DND-41 (cell line): ENCODE data around the gene PPAN.

ENCODE experiments used
- ATAC-seq: fragments of 200-7000 bp; cut with Tn5 transposase; 3 replicates; pipeline ENCODE4 v1.9.1; 2021; ENCODE audit warnings: low read depth; ENCODE audit not compliant: insufficient read depth
- DNase-seq: peaks from one replicate; pipeline ENCODE4 v3.0.0-alpha.2; 2020
- H2AFZ ChIP-seq: 2 replicates; pipeline ENCODE4 v1.6.0; 2012; ENCODE audit warnings: low read depth, low read length
- H3K27ac ChIP-seq: 2 replicates; pipeline ENCODE4 v1.5.1; 2012; ENCODE audit warnings: low read length, inconsistent platforms
- H3K27me3 ChIP-seq: fragments of 200-600 bp; sonication (generic); 2 replicates; pipeline ENCODE4 v1.6.0; 2012; ENCODE audit warnings: low read length, mild to moderate bottlenecking, inconsistent platforms; ENCODE audit not compliant: insufficient read depth, poor library complexity
- H3K36me3 ChIP-seq: 2 replicates; pipeline ENCODE4 v1.5.1; 2012; ENCODE audit warnings: low read length, inconsistent platforms; ENCODE audit not compliant: insufficient read depth
- H3K4me1 ChIP-seq: 2 replicates; pipeline ENCODE4 v1.5.1; 2012; ENCODE audit warnings: mild to moderate bottlenecking, low read length; ENCODE audit not compliant: insufficient read depth
- H3K4me2 ChIP-seq: 2 replicates; pipeline ENCODE4 v1.6.0; 2012; ENCODE audit warnings: mild to moderate bottlenecking, moderate library complexity, low read length, inconsistent platforms; ENCODE audit not compliant: insufficient read depth
- H3K4me3 ChIP-seq, 2 experiments: fragments of 200-600 bp in 1 of 2; shearing (Covaris generic) in 1 of 2; 2 replicates each; pipeline ENCODE4 v1.5.1; 2012 to 2016; ENCODE audit warnings: inconsistent platforms in 2 of 2, low read length in 2 of 2, mild to moderate bottlenecking in 2 of 2, low read depth in 1 of 2, moderate library complexity in 1 of 2
- H3K79me2 ChIP-seq: 2 replicates; pipeline ENCODE4 v1.6.0; 2012; ENCODE audit warnings: low read length, inconsistent platforms; ENCODE audit not compliant: insufficient read depth
- H3K9ac ChIP-seq: 2 replicates; pipeline ENCODE4 v1.6.0; 2012; ENCODE audit warnings: low read depth, mild to moderate bottlenecking, inconsistent platforms, low read length, moderate library complexity
- H3K9me3 ChIP-seq: 2 replicates; pipeline ENCODE4 v1.5.1; 2012; ENCODE audit warnings: low read length, moderate library complexity, mild to moderate bottlenecking, inconsistent platforms; ENCODE audit not compliant: insufficient read depth, severe bottlenecking
- H4K20me1 ChIP-seq: 2 replicates; pipeline ENCODE4 v1.6.0; 2012; ENCODE audit warnings: low read length; ENCODE audit not compliant: insufficient read depth
- CTCF ChIP-seq: IDR thresholded peaks from 2 replicates; pipeline ENCODE4 v1.5.1; 2012; ENCODE audit warnings: borderline replicate concordance, low read length, moderate library complexity, mild to moderate bottlenecking; ENCODE audit not compliant: poor library complexity, severe bottlenecking; ENCODE audit errors: extremely low read depth
- EZH2 ChIP-seq: IDR thresholded peaks from 3 replicates; pipeline ENCODE4 v1.6.1; 2012; ENCODE audit warnings: borderline replicate concordance, low read depth, mild to moderate bottlenecking, moderate library complexity, low read length, inconsistent platforms; ENCODE audit not compliant: severe bottlenecking

PPAN gene

GRCh38 chr19:10113964-10114650 lies 7.9 kb downstream of the PPAN start:
- ATAC-seq (peak; percentile 20), DNase-seq (no peak)
- H3K36me3 ChIP-seq = peaks cover 83% of the 10 kb centered on the region
- no peaks in the 10 kb centered on the region for H3K9me3 ChIP-seq
- H3K4me2 ChIP-seq = no peak overlapping the region
- no peak overlapping the region for H3K27ac ChIP-seq
- TF ChIP-seq CTCF (no peak), EZH2 (no peak)
- H3K4me1 ChIP-seq = peaks cover 16% of the 10 kb centered on the region
- peaks cover 29% of the 10 kb centered on the region for H3K79me2 ChIP-seq
- H2AFZ ChIP-seq = no peak overlapping the region
- no peaks in the 10 kb centered on the region for H3K27me3 ChIP-seq
- peaks cover 91% of the 10 kb centered on the region for H4K20me1 ChIP-seq
- H3K4me3 ChIP-seq = no peak overlapping the region
- H3K9ac ChIP-seq = no peak overlapping the region

DNA sequence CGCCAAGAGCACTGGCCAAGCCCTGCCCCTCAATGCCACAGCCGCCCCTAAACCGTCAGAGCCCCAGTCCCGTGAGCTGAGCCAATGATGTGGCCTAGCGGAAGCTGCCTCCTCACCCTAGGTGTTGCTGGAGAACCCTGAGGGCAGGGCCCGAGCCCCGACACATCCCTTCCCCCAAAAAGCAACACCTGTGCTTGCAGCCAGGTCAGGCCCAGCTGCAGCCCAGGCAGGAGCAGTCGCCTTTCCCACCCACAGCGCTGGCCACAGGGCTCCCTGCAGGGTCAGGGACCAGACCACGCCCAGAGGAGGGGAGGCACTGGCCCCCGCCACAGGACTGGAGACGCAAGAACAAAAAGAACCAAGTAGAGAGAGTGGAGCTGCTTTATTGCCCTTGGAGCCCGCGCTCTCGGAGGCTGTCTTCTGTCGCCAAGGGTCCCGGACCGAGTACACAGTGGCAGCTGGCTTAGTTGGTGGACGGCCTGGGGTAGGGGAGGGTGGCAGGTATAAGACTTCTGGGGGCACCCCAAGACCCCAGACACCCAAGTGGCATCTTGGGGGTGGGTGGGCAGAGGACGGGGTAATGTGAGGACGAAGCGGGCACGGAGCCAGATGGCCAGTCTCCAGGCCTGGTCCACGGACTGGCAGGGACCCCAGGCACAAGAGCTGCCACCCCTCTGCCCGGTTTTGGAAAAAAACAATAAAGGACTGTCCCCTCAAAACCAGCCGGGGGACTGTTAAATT lies 8.7 kb downstream of the PPAN start:
- H3K27ac ChIP-seq = no peak overlapping the region
- ATAC-seq = peak; percentile 23
- TF ChIP-seq EZH2 = no peak
- no peak for TF ChIP-seq CTCF
- peaks cover 17% of the 10 kb centered on the region for H3K4me1 ChIP-seq
- peaks cover 28% of the 10 kb centered on the region for H3K79me2 ChIP-seq
- peaks cover 79% of the 10 kb centered on the region for H3K36me3 ChIP-seq
- H3K27me3 ChIP-seq = no peaks in the 10 kb centered on the region
- H2AFZ ChIP-seq = no peak overlapping the region
- DNase-seq = peak; percentile 31
- H4K20me1 ChIP-seq = peaks cover 87% of the 10 kb centered on the region
- H3K4me2 ChIP-seq = no peak overlapping the region
- H3K4me3 ChIP-seq = no peak overlapping the region
- no peaks in the 10 kb centered on the region for H3K9me3 ChIP-seq
- H3K9ac ChIP-seq = no peak overlapping the region

- Histone ChIP-seq H2AFZ (no peak overlapping the region), H3K9me3 (no peaks in the 10 kb centered on the region), H3K9ac (no peak overlapping the region), H4K20me1 (peaks cover 80% of the 10 kb centered on the region), H3K36me3 (peaks cover 72% of the 10 kb centered on the region), H3K79me2 (peaks cover 27% of the 10 kb centered on the region), H3K4me1 (peaks cover 20% of the 10 kb centered on the region), H3K4me2 (no peak overlapping the region), H3K4me3 (no peak overlapping the region), H3K27ac (no peak overlapping the region), H3K27me3 (no peaks in the 10 kb centered on the region)
- TF ChIP-seq EZH2 (no peak), CTCF (no peak)
- ATAC-seq (no peak), DNase-seq (no peak)
Measured at GRCh38 chr19:10115392-10116084, 9.4 kb downstream of the PPAN start.
